H1 (cell line): Measurements from ENCODE around the gene SPEN.

Source experiments
- BACH1 ChIP-seq: IDR thresholded peaks from 2 replicates; pipeline ENCODE4 v1.6.1; 2012; ENCODE audit warnings: low read length, improper control_type of control experiment
- CBX5 ChIP-seq: fragments of 300-800, 300-1000 bp; sonication (generic); IDR thresholded peaks from 2 replicates; pipeline ENCODE4 v1.7.1; 2016; ENCODE audit warnings: antibody characterized with exemption, low read length, low read depth
- CTCF ChIP-seq, 3 experiments: IDR thresholded peaks; 1 replicate in 2 of 3; 2 replicates in 1 of 3; pipeline versions ENCODE4 v1.5.1 to v1.6.1; 2011; ENCODE audit warnings: low read length in 3 of 3, mild to moderate bottlenecking in 3 of 3, inconsistent platforms in 2 of 3, low read depth in 1 of 3, moderate library complexity in 1 of 3; ENCODE audit not compliant: insufficient read depth in 1 of 3; ENCODE audit errors: control extremely low read depth in 1 of 3
- EP300 ChIP-seq, 2 experiments: IDR thresholded peaks; 1 replicate in 1 of 2; 2 replicates in 1 of 2; pipeline ENCODE4 v1.6.1; 2011 to 2012; ENCODE audit warnings: low read depth in 2 of 2, low read length in 2 of 2, mild to moderate bottlenecking in 2 of 2, borderline replicate concordance in 1 of 2, inconsistent platforms in 1 of 2, moderate library complexity in 1 of 2
- FOSL1 ChIP-seq: IDR thresholded peaks from 2 replicates; pipeline ENCODE4 v1.6.1; 2011; ENCODE audit warnings: mild to moderate bottlenecking, low read depth, low read length, moderate library complexity; ENCODE audit not compliant: insufficient read depth
- JUN ChIP-seq: IDR thresholded peaks from 2 replicates; pipeline ENCODE4 v1.6.1; 2011; ENCODE audit warnings: low read depth, mild to moderate bottlenecking, improper control_type of control experiment, low read length
- POLR2AphosphoS5 ChIP-seq: IDR thresholded peaks from 2 replicates; pipeline ENCODE4 v1.6.1; 2011; ENCODE audit warnings: low read depth, low read length
- RAD21 ChIP-seq, 2 experiments: IDR thresholded peaks in 1 of 2; conservative IDR thresholded peaks in 1 of 2; 2 replicates each; pipeline ENCODE4 v1.6.1; 2011; ENCODE audit warnings: low read depth in 2 of 2, low read length in 2 of 2, improper control_type of control experiment in 1 of 2, inconsistent platforms in 1 of 2, mild to moderate bottlenecking in 1 of 2, moderate library complexity in 1 of 2
- RXRA ChIP-seq: IDR thresholded peaks from 2 replicates; pipeline ENCODE4 v1.6.1; 2011; ENCODE audit warnings: low read depth, mild to moderate bottlenecking, low read length, moderate library complexity; ENCODE audit not compliant: insufficient read depth
- USF2 ChIP-seq: IDR thresholded peaks from 2 replicates; pipeline ENCODE4 v1.6.1; 2011; ENCODE audit warnings: low read length, improper control_type of control experiment

DNA sequence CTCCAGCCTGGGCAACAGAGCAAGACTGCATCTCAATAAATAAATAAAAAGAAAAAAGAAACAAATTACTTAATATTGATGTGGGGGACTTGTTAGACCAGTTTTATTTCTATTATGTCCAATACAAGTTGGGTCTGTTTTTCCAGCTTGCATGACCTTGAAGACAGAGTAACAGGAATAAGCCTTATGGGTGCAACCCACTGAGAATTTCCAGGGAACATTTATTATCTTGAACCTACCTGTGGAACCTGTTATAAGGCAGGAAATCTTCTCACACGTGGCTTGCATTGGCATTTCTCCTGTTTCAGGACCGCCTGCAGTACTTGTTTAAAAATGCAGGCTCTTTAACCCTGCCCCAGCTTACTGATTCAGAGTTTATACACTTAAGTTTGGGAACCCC lies 64.4 kb downstream of the SPEN start:
- TF ChIP-seq EP300 (IDR thresholded peaks at IDR 0.05; ENCODE audit: borderline replicate concordance in 1 of 2, low read depth in 2 of 2, low read length in 2 of 2) (no peak), JUN (no peak), POLR2AphosphoS5 (no peak), BACH1 (no peak), RXRA (no peak), CTCF (IDR thresholded peaks at IDR 0.05; ENCODE audit: control extremely low read depth in 1 of 3, insufficient read depth in 1 of 3, low read depth in 1 of 3, low read length in 3 of 3) (no peak), FOSL1 (no peak), USF2 (no peak), RAD21 (IDR thresholded peaks at IDR 0.05 in 1 of 2, conservative IDR thresholded peaks at IDR 0.05 in 1 of 2; ENCODE audit: low read depth in 2 of 2, low read length in 2 of 2) (no peak), CBX5 (no peak)
